HepG2 (cell line): ENCODE measurements around the gene ELP1. TPM values are rescaled to one million over a fixed set of nuclear protein-coding genes. Genes with fewer than 3 reads are reported as not detected.

Experiments used
- DNMT1 ChIP-seq: sonication (generic); formaldehyde crosslinking; IDR thresholded peaks from 2 replicates; pipeline ENCODE4 v1.5.1; 2020; ENCODE audit warnings: mild to moderate bottlenecking, missing genetic modification reagents
- ETS1 ChIP-seq: sonication (generic); formaldehyde crosslinking; IDR thresholded peaks from 2 replicates; pipeline ENCODE4 v1.4.0; 2020; ENCODE audit warnings: missing genetic modification reagents
- FOXO1 ChIP-seq: sonication (generic); formaldehyde crosslinking; IDR thresholded peaks from 2 replicates; pipeline ENCODE4 v1.4.0; 2020; ENCODE audit warnings: missing genetic modification reagents
- KDM2A ChIP-seq: sonication (generic); formaldehyde crosslinking; IDR thresholded peaks from 2 replicates; pipeline ENCODE4 v1.4.0; 2020; ENCODE audit warnings: low read depth, missing genetic modification reagents, borderline replicate concordance
- TOE1 ChIP-seq: sonication (generic); formaldehyde crosslinking; IDR thresholded peaks from 2 replicates; pipeline ENCODE4 v1.4.0; 2020; ENCODE audit warnings: mild to moderate bottlenecking, missing genetic modification reagents
- ZBTB20 ChIP-seq: sonication (generic); formaldehyde crosslinking; IDR thresholded peaks from 2 replicates; pipeline ENCODE4 v1.8.1; 2023; ENCODE audit warnings: missing genetic modification reagents, low read depth, mild to moderate bottlenecking, borderline replicate concordance
- ZMYM4 ChIP-seq: sonication (generic); formaldehyde crosslinking; IDR thresholded peaks from 2 replicates; pipeline ENCODE4 v1.8.1; 2023; ENCODE audit warnings: mild to moderate bottlenecking, missing genetic modification reagents
- ZNF230 ChIP-seq: sonication (generic); formaldehyde crosslinking; IDR thresholded peaks from 2 replicates; pipeline ENCODE4 v1.4.0; 2020; ENCODE audit warnings: mild to moderate bottlenecking, missing genetic modification reagents
- ZNF263 ChIP-seq: sonication (generic); formaldehyde crosslinking; IDR thresholded peaks from 2 replicates; pipeline ENCODE4 v1.4.0; 2020; ENCODE audit warnings: missing genetic modification reagents
- ZNF747 ChIP-seq: sonication (generic); formaldehyde crosslinking; IDR thresholded peaks from 2 replicates; pipeline ENCODE4 v1.8.1; 2023; ENCODE audit warnings: missing genetic modification reagents, mild to moderate bottlenecking, borderline replicate concordance
- ZNF775 ChIP-seq: sonication (generic); formaldehyde crosslinking; IDR thresholded peaks from 2 replicates; pipeline ENCODE4 v1.4.0; 2020; ENCODE audit warnings: missing genetic modification reagents, mild to moderate bottlenecking, moderate library complexity, borderline replicate concordance
- ZNF841 ChIP-seq: sonication (generic); formaldehyde crosslinking; IDR thresholded peaks from 2 replicates; pipeline ENCODE4 v1.8.1; 2023; ENCODE audit warnings: missing genetic modification reagents, borderline replicate concordance
- ZSCAN21 ChIP-seq: sonication (generic); formaldehyde crosslinking; IDR thresholded peaks from 2 replicates; pipeline ENCODE4 v1.8.0; 2022; ENCODE audit warnings: mild to moderate bottlenecking, missing genetic modification reagents, moderate library complexity, borderline replicate concordance
- polyA plus RNA-seq, 8 experiments: library from polyadenylated mRNA; depleted of rRNA in 3 of 8; stranded (reverse) in 7 of 8; unstranded in 1 of 8; fragments of >200 nt; fragmentation: Illumina TruSeq in 4 of 8; extraction: Trizol in 4 of 8; gene quantifications; 2 replicates each; pipeline versions ENCODE4 v1.2.1 to v1.2.3, GENCODE V29; 2011 to 2016; ENCODE audit warnings: low read depth in 4 of 8, missing spikeins in 1 of 8, mixed read lengths in 1 of 8; ENCODE audit not compliant: insufficient read depth in 1 of 8
- total RNA-seq, 5 experiments: library from RNA; depleted of rRNA; stranded (reverse); fragments of >200 nt; fragmentation: Illumina TruSeq; extraction: Trizol; gene quantifications; 2 replicates each; pipeline ENCODE4 v1.2.3, GENCODE V29; 2016; ENCODE audit warnings: low read depth in 1 of 5
- TF ChIP-seq, protein P1 (sequence below): sonication (generic); formaldehyde crosslinking; IDR thresholded peaks from 2 replicates; pipeline ENCODE4 v1.4.0; 2020; ENCODE audit warnings: missing genetic modification reagents
- TF ChIP-seq, protein P2 (sequence below): sonication (generic); formaldehyde crosslinking; IDR thresholded peaks from 2 replicates; pipeline ENCODE4 v1.4.0; 2020; ENCODE audit warnings: missing genetic modification reagents, borderline replicate concordance
- TF ChIP-seq, protein P3 (sequence below): sonication (generic); formaldehyde crosslinking; IDR thresholded peaks from one replicate; pipeline ENCODE4 v1.5.1; 2020; ENCODE audit warnings: mild to moderate bottlenecking, missing genetic modification reagents; ENCODE audit errors: not compliant biosample characterization

The ELP1 gene
- total and polyA plus RNA-seq, 2 of the 13 experiments (the other 11 are each of a cell fraction or from before 2014, with no cell fraction given) = 157 to 275 TPM

DNA sequence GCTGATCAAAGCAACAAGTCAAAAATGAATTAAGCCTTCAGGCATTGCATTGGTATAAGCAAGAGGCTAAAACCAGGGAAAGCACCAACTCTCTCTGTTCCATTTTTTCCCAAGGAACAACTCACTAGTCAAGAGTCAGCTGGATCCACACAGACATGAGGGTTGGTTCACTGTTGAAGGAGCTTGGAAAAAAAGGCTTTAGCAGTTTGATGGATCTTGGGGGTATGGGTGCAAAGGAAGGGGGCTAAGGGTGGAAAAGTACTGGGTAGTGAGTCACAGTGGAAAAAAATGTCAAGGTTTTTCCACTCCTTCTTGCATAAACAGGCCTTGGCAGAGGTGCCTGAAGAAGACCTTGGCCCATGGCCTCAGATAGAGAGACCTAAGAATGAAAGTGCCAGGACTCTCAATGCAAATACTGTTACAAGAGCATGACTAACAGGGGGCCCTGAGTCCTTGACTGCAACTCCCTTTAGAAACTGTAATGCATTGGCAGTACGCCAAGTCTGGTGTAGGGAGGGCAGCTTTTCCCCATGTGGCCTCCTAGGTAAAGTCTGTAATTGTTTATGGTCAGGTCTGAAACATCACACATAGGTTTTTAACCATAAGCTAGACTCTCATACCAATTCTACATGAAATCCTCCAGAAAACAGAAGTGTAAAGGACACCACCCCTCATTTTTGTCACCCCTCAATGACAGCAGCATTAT lies 48.1 kb downstream of the ELP1 start (continued):
- TF ChIP-seq, protein P1, sequence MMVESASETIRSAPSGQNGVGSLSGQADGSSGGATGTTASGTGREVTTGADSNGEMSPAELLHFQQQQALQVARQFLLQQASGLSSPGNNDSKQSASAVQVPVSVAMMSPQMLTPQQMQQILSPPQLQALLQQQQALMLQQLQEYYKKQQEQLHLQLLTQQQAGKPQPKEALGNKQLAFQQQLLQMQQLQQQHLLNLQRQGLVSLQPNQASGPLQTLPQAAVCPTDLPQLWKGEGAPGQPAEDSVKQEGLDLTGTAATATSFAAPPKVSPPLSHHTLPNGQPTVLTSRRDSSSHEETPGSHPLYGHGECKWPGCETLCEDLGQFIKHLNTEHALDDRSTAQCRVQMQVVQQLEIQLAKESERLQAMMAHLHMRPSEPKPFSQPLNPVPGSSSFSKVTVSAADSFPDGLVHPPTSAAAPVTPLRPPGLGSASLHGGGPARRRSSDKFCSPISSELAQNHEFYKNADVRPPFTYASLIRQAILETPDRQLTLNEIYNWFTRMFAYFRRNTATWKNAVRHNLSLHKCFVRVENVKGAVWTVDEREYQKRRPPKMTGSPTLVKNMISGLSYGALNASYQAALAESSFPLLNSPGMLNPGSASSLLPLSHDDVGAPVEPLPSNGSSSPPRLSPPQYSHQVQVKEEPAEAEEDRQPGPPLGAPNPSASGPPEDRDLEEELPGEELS (CRISPR knock-in tag) = peak; percentile 98
- peak; percentile 70 for TF ChIP-seq KDM2A (CRISPR knock-in tag)
- TF ChIP-seq ZNF841 (CRISPR knock-in tag) = no peak
- no peak; the same call in 1 of the 2 replicates for TF ChIP-seq ZNF230 (CRISPR knock-in tag)
- TF ChIP-seq TOE1 (CRISPR knock-in tag) = peak; percentile 96
- TF ChIP-seq ZBTB20 (CRISPR knock-in tag) = peak; percentile 96
- TF ChIP-seq, protein P2, sequence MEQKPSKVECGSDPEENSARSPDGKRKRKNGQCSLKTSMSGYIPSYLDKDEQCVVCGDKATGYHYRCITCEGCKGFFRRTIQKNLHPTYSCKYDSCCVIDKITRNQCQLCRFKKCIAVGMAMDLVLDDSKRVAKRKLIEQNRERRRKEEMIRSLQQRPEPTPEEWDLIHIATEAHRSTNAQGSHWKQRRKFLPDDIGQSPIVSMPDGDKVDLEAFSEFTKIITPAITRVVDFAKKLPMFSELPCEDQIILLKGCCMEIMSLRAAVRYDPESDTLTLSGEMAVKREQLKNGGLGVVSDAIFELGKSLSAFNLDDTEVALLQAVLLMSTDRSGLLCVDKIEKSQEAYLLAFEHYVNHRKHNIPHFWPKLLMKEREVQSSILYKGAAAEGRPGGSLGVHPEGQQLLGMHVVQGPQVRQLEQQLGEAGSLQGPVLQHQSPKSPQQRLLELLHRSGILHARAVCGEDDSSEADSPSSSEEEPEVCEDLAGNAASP = peak; percentile 93
- TF ChIP-seq DNMT1 = no peak
- no peak for TF ChIP-seq ZNF775 (CRISPR knock-in tag)
- TF ChIP-seq FOXO1 (CRISPR knock-in tag) = peak; percentile 99
- TF ChIP-seq ZSCAN21 (CRISPR knock-in tag) = peak; percentile 76
- TF ChIP-seq ZNF263 = no peak
- peak; percentile 68 for TF ChIP-seq ZMYM4 (CRISPR knock-in tag)
- peak; percentile 87; the same call in 1 of the 2 replicates for TF ChIP-seq ZNF747 (CRISPR knock-in tag)
- TF ChIP-seq, protein P3, sequence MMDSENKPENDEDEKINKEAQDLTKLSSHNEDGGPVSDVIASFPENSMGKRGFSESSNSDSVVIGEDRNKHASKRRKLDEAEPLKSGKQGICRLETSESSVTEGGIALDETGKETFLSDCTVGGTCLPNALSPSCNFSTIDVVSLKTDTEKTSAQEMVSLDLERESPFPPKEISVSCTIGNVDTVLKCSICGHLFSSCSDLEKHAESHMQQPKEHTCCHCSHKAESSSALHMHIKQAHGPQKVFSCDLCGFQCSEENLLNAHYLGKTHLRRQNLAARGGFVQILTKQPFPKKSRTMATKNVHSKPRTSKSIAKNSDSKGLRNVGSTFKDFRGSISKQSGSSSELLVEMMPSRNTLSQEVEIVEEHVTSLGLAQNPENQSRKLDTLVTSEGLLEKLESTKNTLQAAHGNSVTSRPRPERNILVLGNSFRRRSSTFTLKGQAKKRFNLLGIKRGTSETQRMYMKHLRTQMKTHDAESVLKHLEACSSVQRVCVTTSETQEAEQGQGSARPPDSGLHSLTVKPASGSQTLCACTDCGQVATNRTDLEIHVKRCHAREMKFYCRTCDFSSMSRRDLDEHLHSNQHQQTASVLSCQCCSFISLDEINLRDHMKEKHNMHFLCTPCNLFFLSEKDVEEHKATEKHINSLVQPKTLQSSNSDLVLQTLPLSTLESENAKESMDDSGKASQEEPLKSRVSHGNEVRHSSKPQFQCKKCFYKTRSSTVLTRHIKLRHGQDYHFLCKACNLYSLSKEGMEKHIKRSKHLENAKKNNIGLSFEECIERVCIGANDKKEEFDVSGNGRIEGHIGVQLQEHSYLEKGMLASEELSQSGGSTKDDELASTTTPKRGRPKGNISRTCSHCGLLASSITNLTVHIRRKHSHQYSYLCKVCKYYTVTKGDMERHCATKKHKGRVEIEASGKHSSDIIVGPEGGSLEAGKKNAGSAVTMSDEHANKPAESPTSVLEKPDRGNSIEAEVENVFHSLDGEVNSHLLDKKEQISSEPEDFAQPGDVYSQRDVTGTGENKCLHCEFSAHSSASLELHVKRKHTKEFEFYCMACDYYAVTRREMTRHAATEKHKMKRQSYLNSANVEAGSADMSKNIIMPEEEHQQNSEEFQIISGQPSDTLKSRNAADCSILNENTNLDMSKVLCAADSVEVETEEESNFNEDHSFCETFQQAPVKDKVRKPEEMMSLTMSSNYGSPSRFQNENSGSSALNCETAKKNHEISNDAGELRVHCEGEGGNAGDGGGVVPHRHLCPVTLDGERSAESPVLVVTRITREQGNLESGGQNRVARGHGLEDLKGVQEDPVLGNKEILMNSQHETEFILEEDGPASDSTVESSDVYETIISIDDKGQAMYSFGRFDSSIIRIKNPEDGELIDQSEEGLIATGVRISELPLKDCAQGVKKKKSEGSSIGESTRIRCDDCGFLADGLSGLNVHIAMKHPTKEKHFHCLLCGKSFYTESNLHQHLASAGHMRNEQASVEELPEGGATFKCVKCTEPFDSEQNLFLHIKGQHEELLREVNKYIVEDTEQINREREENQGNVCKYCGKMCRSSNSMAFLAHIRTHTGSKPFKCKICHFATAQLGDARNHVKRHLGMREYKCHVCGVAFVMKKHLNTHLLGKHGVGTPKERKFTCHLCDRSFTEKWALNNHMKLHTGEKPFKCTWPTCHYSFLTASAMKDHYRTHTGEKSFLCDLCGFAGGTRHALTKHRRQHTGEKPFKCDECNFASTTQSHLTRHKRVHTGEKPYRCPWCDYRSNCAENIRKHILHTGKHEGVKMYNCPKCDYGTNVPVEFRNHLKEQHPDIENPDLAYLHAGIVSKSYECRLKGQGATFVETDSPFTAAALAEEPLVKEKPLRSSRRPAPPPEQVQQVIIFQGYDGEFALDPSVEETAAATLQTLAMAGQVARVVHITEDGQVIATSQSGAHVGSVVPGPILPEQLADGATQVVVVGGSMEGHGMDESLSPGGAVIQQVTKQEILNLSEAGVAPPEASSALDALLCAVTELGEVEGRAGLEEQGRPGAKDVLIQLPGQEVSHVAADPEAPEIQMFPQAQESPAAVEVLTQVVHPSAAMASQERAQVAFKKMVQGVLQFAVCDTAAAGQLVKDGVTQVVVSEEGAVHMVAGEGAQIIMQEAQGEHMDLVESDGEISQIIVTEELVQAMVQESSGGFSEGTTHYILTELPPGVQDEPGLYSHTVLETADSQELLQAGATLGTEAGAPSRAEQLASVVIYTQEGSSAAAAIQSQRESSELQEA (CRISPR knock-in tag) = no peak
- TF ChIP-seq ETS1 (CRISPR knock-in tag) = no peak
